HepG2 (cell line): Measurements from ENCODE around the gene C11orf24. TPM values are rescaled to one million over a fixed set of nuclear protein-coding genes. Genes with fewer than 3 reads are reported as not detected.

Experiments
- FUBP1 ChIP-seq: sonication (generic); formaldehyde crosslinking; IDR thresholded peaks from 2 replicates; pipeline ENCODE4 v1.5.1; 2020; ENCODE audit warnings: missing genetic modification reagents, mild to moderate bottlenecking, borderline replicate concordance
- MBD4 ChIP-seq: IDR thresholded peaks from 2 replicates; pipeline ENCODE4 v1.6.1; 2012; ENCODE audit warnings: low read length, inconsistent platforms, borderline replicate concordance
- MIXL1 ChIP-seq: IDR thresholded peaks from 2 replicates; pipeline ENCODE4 v1.6.1; 2016
- ZFP36L2 ChIP-seq: sonication (generic); formaldehyde crosslinking; IDR thresholded peaks from 2 replicates; pipeline ENCODE4 v1.4.0; 2020; ENCODE audit warnings: missing genetic modification reagents
- ZHX2 ChIP-seq, 2 experiments: sonication (generic) in 1 of 2; formaldehyde crosslinking in 1 of 2; IDR thresholded peaks; 2 replicates each; pipeline versions ENCODE4 v1.6.1 to v1.9.0; 2014 to 2022; ENCODE audit warnings: antibody characterized with exemption in 1 of 2, borderline replicate concordance in 1 of 2, inconsistent platforms in 1 of 2, low read depth in 1 of 2, missing genetic modification reagents in 1 of 2
- polyA plus RNA-seq, 8 experiments: library from polyadenylated mRNA; depleted of rRNA in 3 of 8; stranded (reverse) in 7 of 8; unstranded in 1 of 8; fragments of >200 nt; fragmentation: Illumina TruSeq in 4 of 8; extraction: Trizol in 4 of 8; gene quantifications; 2 replicates each; pipeline versions ENCODE4 v1.2.1 to v1.2.3, GENCODE V29; 2011 to 2016; ENCODE audit warnings: low read depth in 4 of 8, missing spikeins in 1 of 8, mixed read lengths in 1 of 8; ENCODE audit not compliant: insufficient read depth in 1 of 8
- total RNA-seq, 5 experiments: library from RNA; depleted of rRNA; stranded (reverse); fragments of >200 nt; fragmentation: Illumina TruSeq; extraction: Trizol; gene quantifications; 2 replicates each; pipeline ENCODE4 v1.2.3, GENCODE V29; 2016; ENCODE audit warnings: low read depth in 1 of 5

The C11orf24 gene
- total and polyA plus RNA-seq, 2 of the 13 experiments (the other 11 are each of a cell fraction or from before 2014, with no cell fraction given), result 52.9 to 55.5 TPM

- no peak for TF ChIP-seq FUBP1
- TF ChIP-seq MIXL1 (CRISPR knock-in tag), result no peak
- no peak for TF ChIP-seq ZHX2 (IDR thresholded peaks at IDR 0.05; ENCODE audit: low read depth)
- TF ChIP-seq ZHX2 (CRISPR knock-in tag; IDR thresholded peaks at IDR 0.05; ENCODE audit: borderline replicate concordance), result no peak
- no peak for TF ChIP-seq ZFP36L2 (CRISPR knock-in tag)
- TF ChIP-seq MBD4, result no peak
These were observed 11.1 kb upstream of the C11orf24 start (continued) for GRCh38 chr11:68282861-68283230.
